Skeletal muscle tissue (tissue), 4 donors: Measurements from ENCODE around the gene RHOB. TPM values are rescaled to one million over a fixed set of nuclear protein-coding genes. Genes with fewer than 3 reads are reported as not detected.
"Not testable (repeated sequence)": the region's sequence is repeated elsewhere in the genome, so short reads cannot be mapped to it uniquely, and the experiment has no call there.

Experiments used
- H3K27ac ChIP-seq: one replicate; pipeline ENCODE4 v1.7.0; 2013; ENCODE audit warnings: mild to moderate bottlenecking, low read depth, low read length, inconsistent platforms
- H3K27me3 ChIP-seq, 3 donors: one replicate each; pipeline ENCODE4 v1.7.0; 2013; ENCODE audit warnings: low read length in 3 of 3; ENCODE audit not compliant: control insufficient read depth in 3 of 3, insufficient read depth in 3 of 3
- H3K36me3 ChIP-seq, 3 donors: one replicate each; pipeline ENCODE4 v1.7.0; 2013; ENCODE audit warnings: low read length in 3 of 3; ENCODE audit not compliant: control insufficient read depth in 3 of 3, insufficient read depth in 3 of 3
- H3K4me1 ChIP-seq, 3 donors: one replicate each; pipeline ENCODE4 v1.7.0; 2013; ENCODE audit warnings: low read length in 3 of 3, mild to moderate bottlenecking in 3 of 3; ENCODE audit not compliant: control insufficient read depth in 3 of 3, insufficient read depth in 3 of 3
- H3K4me3 ChIP-seq, 3 donors: one replicate each; pipeline ENCODE4 v1.7.0; 2013; ENCODE audit warnings: low read length in 3 of 3
- H3K9ac ChIP-seq, 3 donors: one replicate each; pipeline ENCODE4 v1.7.0; 2013; ENCODE audit warnings: low read length in 3 of 3, mild to moderate bottlenecking in 3 of 3, moderate library complexity in 2 of 3, low read depth in 1 of 3
- H3K9me3 ChIP-seq, 3 donors: one replicate each; pipeline ENCODE4 v1.7.0; 2013; ENCODE audit warnings: low read length in 3 of 3; ENCODE audit not compliant: control insufficient read depth in 3 of 3
- total RNA-seq: library from RNA; depleted of rRNA; stranded (reverse); fragments of >200 nt; gene quantifications from one replicate; pipeline ENCODE4 v1.2.3, GENCODE V29; 2014
- donor health status: Osteomylitis.

The RHOB gene
- total RNA-seq, 1 donor from 2014 or later: 146 TPM

- Histone ChIP-seq H3K36me3 (no peaks in the 10 kb centered on the region), H3K9me3 (no peaks in the 10 kb centered on the region), H3K4me3 (no peak overlapping the region), H3K9ac (no peak overlapping the region), H3K27me3 (no peaks in the 10 kb centered on the region), H3K27ac (no peak overlapping the region), H3K4me1 (peaks cover 14 to 26% (median 21%) of the 10 kb centered on the region in 3 donors)
Measured at GRCh38 chr2:20487392-20488174, 40.7 kb downstream of the RHOB start.

GRCh38 chr2:20488201-20488641 is 41.3 kb downstream of the RHOB start:
- Histone ChIP-seq H3K36me3 (no peaks in the 10 kb centered on the region), H3K4me3 (no peak overlapping the region), H3K27ac (no peak overlapping the region), H3K9me3 (no peaks in the 10 kb centered on the region), H3K4me1 (peaks cover 9 to 23% (median 18%) of the 10 kb centered on the region in 3 donors), H3K9ac (peak overlapping the region in 1 of 3 donors; percentile 25), H3K27me3 (no peaks in the 10 kb centered on the region)

GRCh38 chr2:20488782-20489181 is 41.9 kb downstream of the RHOB start:
- no peaks in the 10 kb centered on the region for H3K27me3 ChIP-seq
- no peaks in the 10 kb centered on the region for H3K36me3 ChIP-seq
- H3K27ac ChIP-seq: no peak overlapping the region
- no peaks in the 10 kb centered on the region for H3K9me3 ChIP-seq
- H3K4me1 ChIP-seq: peaks cover 4 to 17% (median 13%) of the 10 kb centered on the region in 3 donors
- no peak overlapping the region for H3K4me3 ChIP-seq
- no peak overlapping the region for H3K9ac ChIP-seq

GRCh38 chr2:20490300-20491181 is 43.7 kb downstream of the RHOB start:
- no peaks in the 10 kb centered on the region for H3K27me3 ChIP-seq
- no peaks in the 10 kb centered on the region for H3K9me3 ChIP-seq
- no peak overlapping the region for H3K27ac ChIP-seq
- peaks cover 0 to 8% (median 4%) of the 10 kb centered on the region in 3 donors for H3K4me1 ChIP-seq
- no peak overlapping the region for H3K4me3 ChIP-seq
- H3K9ac ChIP-seq: no peak overlapping the region
- H3K36me3 ChIP-seq: no peaks in the 10 kb centered on the region

- H3K9me3 ChIP-seq: no peaks in the 10 kb centered on the region
- no peaks in the 10 kb centered on the region for H3K27me3 ChIP-seq
- H3K4me3 ChIP-seq: no peak overlapping the region
- H3K27ac ChIP-seq: no peak overlapping the region
- H3K4me1 ChIP-seq: peaks cover 11 to 17% (median 11%) of the 10 kb centered on the region in 3 donors
- no peaks in the 10 kb centered on the region for H3K36me3 ChIP-seq
- no peak overlapping the region for H3K9ac ChIP-seq
Measured at GRCh38 chr2:20491739-20492531, 45.1 kb downstream of the RHOB start.

GRCh38 chr2:20493095-20493494 is 46.2 kb downstream of the RHOB start:
- not testable (repeated sequence) for H3K36me3 ChIP-seq, H3K27ac ChIP-seq, H3K9me3 ChIP-seq, H3K9ac ChIP-seq, H3K4me3 ChIP-seq, H3K27me3 ChIP-seq
- H3K4me1 ChIP-seq: peaks cover 11 to 18% (median 14%) of the 10 kb centered on the region in 3 donors

GRCh38 chr2:20494241-20494640 is 47.4 kb downstream of the RHOB start:
- H3K9ac ChIP-seq: no peak overlapping the region

GRCh38 chr2:20496076-20496872 is 49.4 kb downstream of the RHOB start:
- Histone ChIP-seq H3K9me3 (no peaks in the 10 kb centered on the region), H3K9ac (peak overlapping the region in 1 of 3 donors; percentile 36), H3K27ac (no peak overlapping the region), H3K4me3 (peak overlapping the region in 1 of 3 donors; percentile 6), H3K36me3 (no peaks in the 10 kb centered on the region), H3K4me1 (peaks cover 11 to 14% (median 11%) of the 10 kb centered on the region in 3 donors), H3K27me3 (no peaks in the 10 kb centered on the region)

More at GRCh38 chr2:20494241-20494640, 47.4 kb downstream of the RHOB start:
- Histone ChIP-seq H3K27me3 (no peaks in the 10 kb centered on the region), H3K4me1 (peaks cover 11 to 14% (median 11%) of the 10 kb centered on the region in 3 donors), H3K36me3 (no peaks in the 10 kb centered on the region), H3K9me3 (no peaks in the 10 kb centered on the region), H3K27ac (no peak overlapping the region), H3K4me3 (no peak overlapping the region)

GRCh38 chr2:20496942-20497341 is 50.1 kb downstream of the RHOB start:
- H3K9ac ChIP-seq: no peak overlapping the region
- H3K27ac ChIP-seq: no peak overlapping the region
- peaks cover 11 to 14% (median 11%) of the 10 kb centered on the region in 3 donors for H3K4me1 ChIP-seq

More at GRCh38 chr2:20496942-20497341, 50.1 kb downstream of the RHOB start:
- Histone ChIP-seq H3K27me3 (no peaks in the 10 kb centered on the region), H3K36me3 (no peaks in the 10 kb centered on the region), H3K4me3 (no peak overlapping the region), H3K9me3 (no peaks in the 10 kb centered on the region)
